Hematopoietic multipotent progenitor cell (in vitro differentiated cells): Measurements from ENCODE around the gene MAN1A1. TPM values are rescaled to one million over a fixed set of nuclear protein-coding genes. Genes with fewer than 3 reads are reported as not detected.

ENCODE experiments used
- DNase-seq, 3 donors: peaks; one replicate each; pipeline ENCODE4 v3.0.0-alpha.2; 2011 to 2015; ENCODE audit warnings: low read depth in 2 of 3, low spot score in 2 of 3
- total RNA-seq: library from RNA; depleted of rRNA; stranded (reverse); fragments of >200 nt; gene quantifications from one replicate; pipeline ENCODE4 v1.2.3, GENCODE V29; 2012

Gene MAN1A1
- total RNA-seq, 1 donor, result 109 TPM

GRCh38 chr6:119347466-119348095 lies 2.0 kb downstream of the MAN1A1 start:
- peak in 2 of 3 donors; percentile 64 to 68 for DNase-seq

- DNase-seq, result no peak
These were observed 2.6 kb downstream of the MAN1A1 start for GRCh38 chr6:119346936-119347335.

- DNase-seq, result no peak
These were observed 3.1 kb downstream of the MAN1A1 start for GRCh38 chr6:119346450-119346849.

GRCh38 chr6:119345114-119345513 lies 4.4 kb downstream of the MAN1A1 start:
- no peak for DNase-seq

GRCh38 chr6:119344306-119344705 lies 5.3 kb downstream of the MAN1A1 start:
- DNase-seq, result no peak

- DNase-seq, result no peak
These were observed 5.9 kb downstream of the MAN1A1 start for GRCh38 chr6:119343573-119344146.

- DNase-seq, result no peak
These were observed 6.4 kb downstream of the MAN1A1 start for GRCh38 chr6:119343167-119343566.

- no peak for DNase-seq
These were observed 7.1 kb downstream of the MAN1A1 start for GRCh38 chr6:119342430-119342829.

GRCh38 chr6:119340796-119341487 lies 8.6 kb downstream of the MAN1A1 start:
- no peak for DNase-seq

- DNase-seq, result no peak
These were observed 9.6 kb downstream of the MAN1A1 start for GRCh38 chr6:119339941-119340456.

- DNase-seq, result no peak
These were observed 11.8 kb downstream of the MAN1A1 start for GRCh38 chr6:119337762-119338161.

- no peak for DNase-seq
These were observed 12.3 kb downstream of the MAN1A1 start for GRCh38 chr6:119337252-119337651.

GRCh38 chr6:119334535-119335264 lies 14.9 kb downstream of the MAN1A1 start:
- DNase-seq, result no peak

- no peak for DNase-seq
These were observed 15.8 kb downstream of the MAN1A1 start for GRCh38 chr6:119333707-119334295.

GRCh38 chr6:119333063-119333609 lies 16.4 kb downstream of the MAN1A1 start:
- no peak for DNase-seq

GRCh38 chr6:119331663-119332286 lies 17.8 kb downstream of the MAN1A1 start:
- DNase-seq, result no peak

- no peak for DNase-seq
These were observed 18.9 kb downstream of the MAN1A1 start for GRCh38 chr6:119330520-119331113.

- no peak for DNase-seq
These were observed 19.8 kb downstream of the MAN1A1 start for GRCh38 chr6:119329794-119330180.

GRCh38 chr6:119328892-119329793 lies 20.4 kb downstream of the MAN1A1 start:
- DNase-seq, result no peak
